C1 segment of cervical spinal cord (tissue), 14 donors: Measurements from ENCODE around the gene STK11IP.

Experiments used
- DNase-seq, 14 donors: peaks; one replicate each; lab custom pipeline; 2025; lab: John Stamatoyannopoulos, UW

Gene STK11IP

DNA sequence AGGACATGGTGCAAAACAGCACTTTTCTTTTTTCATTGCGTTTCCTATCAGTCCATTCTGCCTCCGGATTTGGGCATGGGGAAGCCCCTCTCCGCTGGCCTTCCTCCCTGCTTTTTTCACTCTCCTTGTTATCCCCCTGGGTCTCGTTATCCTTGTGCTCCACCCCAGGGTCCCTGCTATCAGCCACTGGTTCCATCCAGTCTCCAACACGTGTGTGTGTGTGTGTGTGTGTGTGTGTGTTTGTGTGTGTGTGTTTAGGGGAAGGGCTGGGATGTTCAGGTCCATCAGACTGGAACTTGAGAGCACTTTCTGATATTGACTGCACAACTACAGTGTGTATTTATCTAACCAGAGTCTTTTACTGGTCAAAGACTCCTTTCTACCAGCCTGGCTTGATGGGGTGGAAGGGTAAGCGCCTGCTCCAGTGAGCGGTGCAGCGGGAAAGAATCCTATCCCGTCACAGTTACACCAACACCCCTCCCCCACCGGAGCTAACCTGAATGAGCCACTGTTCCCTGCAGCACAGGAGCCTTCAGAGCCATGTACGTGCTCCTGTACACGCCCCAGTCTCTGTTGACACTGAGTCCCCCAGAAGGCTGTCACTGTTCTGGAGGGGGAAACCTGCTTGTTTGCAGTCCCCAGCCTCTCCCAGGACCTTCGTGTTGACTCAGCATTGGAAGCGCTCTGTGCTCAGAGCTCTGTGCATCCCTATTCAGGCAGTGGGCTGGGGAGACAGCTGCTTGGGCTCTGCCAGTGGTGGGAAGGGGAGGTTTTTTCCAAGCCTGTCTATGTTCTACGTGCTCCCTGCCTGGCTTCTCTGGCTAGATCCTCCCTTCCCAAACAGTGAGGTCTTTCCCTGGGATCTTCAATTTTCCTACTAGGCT lies 20.9 kb upstream of the STK11IP start:
- peak in 3 of 14 donors; percentile 4 to 8 (median 7) for DNase-seq

- no peak for DNase-seq
Measured at GRCh38 chr2:219578811-219579613, 18.6 kb upstream of the STK11IP start.

- DNase-seq: no peak
Measured at GRCh38 chr2:219581346-219581745, 16.3 kb upstream of the STK11IP start.

DNA sequence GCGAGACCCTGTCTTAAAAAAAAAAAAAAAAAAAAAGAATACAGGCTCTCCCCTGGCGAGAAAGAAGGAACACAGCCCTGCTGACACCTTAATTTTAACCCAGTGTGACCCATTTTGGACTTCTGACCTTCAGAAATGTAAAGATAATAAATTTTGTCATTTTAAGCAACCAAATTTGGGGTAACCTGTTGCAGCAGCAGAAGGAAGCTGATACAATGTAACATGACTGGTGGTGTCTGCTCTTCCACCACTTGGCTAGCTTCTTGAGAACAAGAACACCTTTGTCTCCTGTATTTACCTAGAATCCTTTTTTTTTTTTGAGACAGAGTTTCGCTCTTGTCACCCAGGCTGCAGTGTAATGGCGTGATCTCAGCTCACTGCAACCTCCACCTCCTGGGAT lies 6.6 kb upstream of the STK11IP start:
- no peak for DNase-seq

- DNase-seq: no peak
Measured at GRCh38 chr2:219592736-219593135, 4.9 kb upstream of the STK11IP start.

DNA sequence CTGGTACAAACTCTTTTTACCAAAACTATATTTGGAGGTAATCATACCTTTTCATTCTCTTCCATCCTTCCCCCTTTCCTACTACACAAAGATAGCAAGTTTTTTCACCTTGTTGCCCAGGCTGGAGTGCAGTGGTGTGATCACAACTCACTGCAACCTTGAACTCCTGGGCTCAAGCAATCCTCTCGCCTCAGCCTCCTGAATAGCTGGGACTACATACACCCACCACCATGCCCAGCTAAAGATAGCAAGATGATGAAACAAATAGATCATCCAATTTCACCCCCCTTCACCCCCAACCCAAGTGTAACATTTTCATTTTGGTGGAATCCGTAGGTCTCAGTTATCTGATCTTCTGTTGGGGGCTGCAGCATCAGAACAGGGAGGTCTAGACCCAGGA lies 4.5 kb upstream of the STK11IP start:
- DNase-seq: no peak

DNA sequence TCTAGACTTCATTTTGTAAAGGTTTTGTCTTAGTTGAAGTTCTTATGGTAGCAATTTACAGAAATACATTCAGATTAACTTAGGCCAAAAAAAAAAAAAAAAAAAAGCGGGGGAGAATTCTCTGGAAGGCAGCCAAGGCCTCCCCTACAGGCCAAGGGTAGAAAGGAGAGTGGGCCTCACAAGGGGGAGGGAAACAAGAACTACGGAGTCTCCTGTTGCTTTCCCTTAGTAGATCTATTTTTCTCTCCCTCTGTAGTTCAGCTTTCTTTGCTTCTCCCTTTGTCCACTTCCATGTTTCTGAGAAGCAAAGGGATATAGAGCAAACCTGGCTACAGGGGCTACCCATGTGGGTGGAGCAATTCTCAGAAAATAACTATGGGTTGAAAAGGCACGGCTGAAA lies 2.4 kb upstream of the STK11IP start:
- DNase-seq: no peak

DNA sequence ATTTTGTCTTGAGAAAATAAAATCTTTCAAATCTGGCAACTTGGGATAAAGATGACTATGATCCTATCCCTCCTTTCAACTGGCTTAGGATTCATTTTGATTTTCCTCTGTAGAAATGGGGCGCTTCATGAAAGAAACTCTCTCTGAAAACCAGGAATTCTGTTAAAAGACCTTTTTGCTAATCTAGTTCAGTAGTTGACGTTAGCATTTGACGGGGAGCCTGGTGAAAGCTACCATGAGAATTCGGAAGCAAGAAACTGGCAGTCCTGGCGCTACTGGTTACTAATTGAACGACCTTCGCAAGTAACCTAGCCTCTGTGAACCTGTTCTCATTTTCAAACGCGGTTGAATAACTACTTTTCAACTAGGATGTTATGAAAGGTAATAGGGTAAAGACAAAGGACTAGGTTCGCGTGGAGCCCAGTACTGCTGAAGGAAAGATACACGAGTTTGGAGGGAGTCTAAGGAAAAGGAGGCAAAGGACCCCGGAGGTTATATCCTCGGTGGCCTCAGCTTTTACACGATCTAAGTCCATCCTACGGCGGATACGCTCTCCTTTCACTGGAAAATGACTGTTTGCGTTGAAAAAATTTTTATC lies 604 bp upstream of the STK11IP start:
- peak in 1 of 14 donors; percentile 21 for DNase-seq

- DNase-seq: no peak
Measured at GRCh38 chr2:219598308-219599078, 836 bp downstream of the STK11IP start.

DNA sequence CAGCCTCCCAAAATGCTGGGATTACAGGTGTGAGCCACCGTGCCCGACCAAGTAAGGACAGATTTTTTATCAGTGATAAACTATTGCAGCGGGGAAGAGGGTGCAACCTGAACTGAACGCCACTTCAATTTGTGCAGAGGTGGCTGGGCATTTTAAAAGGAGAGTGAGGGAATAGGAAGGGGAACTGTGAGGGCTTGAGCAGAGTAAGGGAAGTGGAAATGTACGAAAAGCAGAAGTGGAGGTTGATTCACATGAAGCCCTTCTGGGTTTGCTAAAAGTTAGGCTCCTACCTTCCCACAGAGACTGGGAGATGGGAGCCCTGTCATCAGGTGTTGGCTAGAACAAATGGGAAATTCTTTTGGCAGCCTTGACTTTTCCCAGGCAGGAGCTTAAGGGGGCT lies 6.1 kb downstream of the STK11IP start:
- DNase-seq: no peak

DNA sequence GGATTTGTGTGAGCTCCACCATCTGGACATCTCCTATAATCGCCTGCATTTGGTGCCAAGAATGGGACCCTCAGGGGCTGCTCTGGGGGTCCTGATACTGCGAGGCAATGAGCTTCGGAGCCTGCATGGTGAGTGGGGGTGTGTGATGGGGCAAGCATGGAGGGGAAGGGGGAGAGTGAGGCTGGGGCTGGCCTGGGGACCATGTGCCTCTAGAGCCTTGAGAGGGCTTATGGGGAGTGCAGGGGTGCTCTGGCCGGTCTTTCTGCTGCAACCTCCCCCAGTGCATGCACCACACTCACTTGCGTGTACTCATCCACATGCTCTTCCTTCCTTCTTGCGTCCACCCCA lies 7.9 kb downstream of the STK11IP start:
- no peak for DNase-seq

DNA sequence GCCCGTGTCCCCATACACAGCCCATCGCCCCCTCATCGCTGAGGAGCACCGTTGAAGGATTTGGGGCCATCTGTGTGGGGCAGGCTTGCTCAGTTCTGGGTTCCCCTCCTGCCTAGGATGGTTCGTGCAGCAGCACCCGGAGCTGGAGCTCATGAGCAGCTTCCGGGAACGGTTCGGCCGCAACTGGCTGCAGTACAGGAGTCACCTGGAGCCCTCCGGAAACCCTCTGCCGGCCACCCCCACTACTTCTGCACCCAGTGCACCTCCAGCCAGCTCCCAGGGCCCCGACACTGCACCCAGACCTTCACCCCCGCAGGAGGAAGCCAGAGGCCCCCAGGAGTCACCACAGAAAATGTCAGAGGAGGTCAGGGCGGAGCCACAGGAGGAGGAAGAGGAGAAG lies 10.3 kb downstream of the STK11IP start:
- no peak for DNase-seq

GRCh38 chr2:219608399-219608964 lies 10.8 kb downstream of the STK11IP start:
- no peak for DNase-seq

- DNase-seq: no peak
Measured at GRCh38 chr2:219609149-219609750, 11.6 kb downstream of the STK11IP start.

GRCh38 chr2:219611306-219611705 lies 13.6 kb downstream of the STK11IP start:
- no peak for DNase-seq

GRCh38 chr2:219611866-219612576 lies 14.4 kb downstream of the STK11IP start:
- no peak for DNase-seq

- DNase-seq: no peak
Measured at GRCh38 chr2:219612577-219613286, 15.1 kb downstream of the STK11IP start.

DNA sequence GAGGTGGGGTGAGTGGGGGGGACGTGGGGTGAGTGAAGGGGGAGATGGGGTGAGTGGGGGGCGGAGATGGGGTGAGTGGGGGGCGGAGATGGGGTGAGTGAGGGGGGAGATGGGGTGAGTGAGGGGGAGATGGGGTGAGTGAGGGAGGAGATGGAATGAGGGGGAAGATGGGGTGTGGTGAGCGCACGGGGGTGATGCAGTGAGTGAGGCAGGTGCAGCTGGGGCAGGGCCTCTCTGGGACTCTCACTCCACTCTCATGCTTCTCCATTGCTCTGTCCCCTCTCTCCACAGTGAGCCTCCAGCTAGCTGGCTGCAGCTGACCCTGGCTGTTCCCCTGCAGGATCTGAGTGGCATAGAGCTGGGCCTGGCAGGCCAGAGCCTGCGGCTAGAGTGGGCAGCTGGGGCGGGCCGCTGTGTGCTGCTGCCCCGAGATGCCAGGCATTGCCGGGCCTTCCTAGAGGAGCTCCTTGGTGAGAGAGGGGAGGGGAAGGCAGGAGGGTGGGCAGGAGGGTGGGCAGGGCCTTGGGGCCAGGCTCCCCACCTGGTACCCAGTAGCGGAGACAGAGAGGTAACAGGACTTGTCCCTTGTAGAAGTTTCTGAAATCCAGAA lies 15.9 kb downstream of the STK11IP start:
- no peak for DNase-seq
